Measurements from ENCODE around the gene PIAS1. TPM values are rescaled to one million over a fixed set of nuclear protein-coding genes. Genes with fewer than 3 reads are reported as not detected.

The PIAS1 gene
- total RNA-seq, 3 donors from 2014 or later (not counting 1 experiment from before 2014, with no cell fraction given) = 94.7 to 103 (median 99.2) TPM

DNA sequence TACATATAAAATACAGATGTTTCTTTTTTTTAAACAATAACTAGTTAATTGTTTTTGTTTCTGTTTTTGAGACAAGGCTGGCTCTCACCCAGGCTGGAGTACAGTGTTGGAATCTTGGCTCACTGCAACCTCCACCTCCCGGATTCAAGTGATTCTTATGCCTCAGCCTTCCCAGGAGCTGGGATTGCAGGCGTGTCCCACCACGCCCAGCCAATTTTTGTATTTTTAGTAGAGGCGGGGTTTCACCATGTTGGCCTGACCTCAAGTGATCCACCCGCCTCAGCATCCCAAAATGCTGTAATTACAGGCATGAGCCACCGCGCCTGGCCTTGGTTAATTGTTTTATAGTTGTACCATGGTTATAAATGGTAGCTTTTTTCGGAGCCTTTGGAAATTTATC, 72.3 kb downstream of the PIAS1 start:
- no peaks in the 10 kb centered on the region for H3K4me1 ChIP-seq (ENCODE audit: control insufficient read depth, insufficient read depth, low read length)
- H3K27ac ChIP-seq (ENCODE audit: low read length) = no peak overlapping the region
- 88% methylated on average over 8 of the region's 8 CpGs for WGBS (ENCODE audit: insufficient coverage)
- no peaks in the 10 kb centered on the region for H3K27me3 ChIP-seq (ENCODE audit: control insufficient read depth, insufficient read depth, low read length)
- H3K36me3 ChIP-seq (ENCODE audit: control insufficient read depth, insufficient read depth, low read length) = peaks cover 2% of the 10 kb centered on the region
- H3K4me3 Mint-ChIP-seq = no peak overlapping the region
- H3K9me3 ChIP-seq (ENCODE audit: control insufficient read depth, insufficient read depth, low read length) = no peaks in the 10 kb centered on the region
- ATAC-seq = no peak
- H3K27ac Mint-ChIP-seq = no peak overlapping the region
- H3K4me1 Mint-ChIP-seq = peaks cover 18 to 32% of the 10 kb centered on the region in 2 donors
- H3K27me3 Mint-ChIP-seq (ENCODE audit: low read depth in 2 of 2) = no peaks in the 10 kb centered on the region
- TF ChIP-seq, protein P1, sequence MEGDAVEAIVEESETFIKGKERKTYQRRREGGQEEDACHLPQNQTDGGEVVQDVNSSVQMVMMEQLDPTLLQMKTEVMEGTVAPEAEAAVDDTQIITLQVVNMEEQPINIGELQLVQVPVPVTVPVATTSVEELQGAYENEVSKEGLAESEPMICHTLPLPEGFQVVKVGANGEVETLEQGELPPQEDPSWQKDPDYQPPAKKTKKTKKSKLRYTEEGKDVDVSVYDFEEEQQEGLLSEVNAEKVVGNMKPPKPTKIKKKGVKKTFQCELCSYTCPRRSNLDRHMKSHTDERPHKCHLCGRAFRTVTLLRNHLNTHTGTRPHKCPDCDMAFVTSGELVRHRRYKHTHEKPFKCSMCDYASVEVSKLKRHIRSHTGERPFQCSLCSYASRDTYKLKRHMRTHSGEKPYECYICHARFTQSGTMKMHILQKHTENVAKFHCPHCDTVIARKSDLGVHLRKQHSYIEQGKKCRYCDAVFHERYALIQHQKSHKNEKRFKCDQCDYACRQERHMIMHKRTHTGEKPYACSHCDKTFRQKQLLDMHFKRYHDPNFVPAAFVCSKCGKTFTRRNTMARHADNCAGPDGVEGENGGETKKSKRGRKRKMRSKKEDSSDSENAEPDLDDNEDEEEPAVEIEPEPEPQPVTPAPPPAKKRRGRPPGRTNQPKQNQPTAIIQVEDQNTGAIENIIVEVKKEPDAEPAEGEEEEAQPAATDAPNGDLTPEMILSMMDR (IDR thresholded peaks at IDR 0.05) = no peak
- H3K4me3 ChIP-seq (ENCODE audit: low read length) = no peak overlapping the region
- peaks cover 0 to 1% of the 10 kb centered on the region in 2 donors for H3K9me3 Mint-ChIP-seq
- intact Hi-C loops (cut with micrococcal nuclease) = no loop called here
- no peaks in the 10 kb centered on the region for H3K36me3 Mint-ChIP-seq
- no peak for DNase-seq

DNA sequence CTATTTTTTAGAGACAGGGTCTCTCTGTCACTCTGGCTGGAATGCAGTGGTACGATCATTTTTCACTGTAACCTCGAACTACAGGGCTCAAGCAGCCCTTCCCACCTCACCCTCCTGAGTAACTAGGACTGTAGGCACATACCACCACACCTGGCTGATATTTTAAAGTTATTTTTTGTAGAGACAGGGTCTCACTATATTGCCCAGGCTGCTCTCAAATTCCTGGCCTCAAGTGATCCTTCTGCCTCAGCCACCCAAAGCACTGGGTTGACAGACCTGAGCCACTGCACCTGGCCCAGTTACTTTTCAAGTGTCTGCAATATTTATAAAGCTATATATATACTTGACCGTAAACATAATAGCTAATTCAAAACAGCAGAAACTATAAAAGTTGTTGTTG, 75.0 kb downstream of the PIAS1 start:
- Histone ChIP-seq H3K27ac (ENCODE audit: low read length) (no peak overlapping the region), H3K4me3 (ENCODE audit: low read length) (no peak overlapping the region), H3K27me3 (ENCODE audit: control insufficient read depth, insufficient read depth, low read length) (no peaks in the 10 kb centered on the region), H3K9me3 (ENCODE audit: control insufficient read depth, insufficient read depth, low read length) (no peaks in the 10 kb centered on the region), H3K36me3 (ENCODE audit: control insufficient read depth, insufficient read depth, low read length) (no peaks in the 10 kb centered on the region), H3K4me1 (ENCODE audit: control insufficient read depth, insufficient read depth, low read length) (no peaks in the 10 kb centered on the region)
- Mint-ChIP-seq H3K36me3 (no peaks in the 10 kb centered on the region), H3K9me3 (no peaks in the 10 kb centered on the region), H3K27me3 (ENCODE audit: low read depth in 2 of 2) (no peaks in the 10 kb centered on the region), H3K4me1 (peaks cover 23 to 33% of the 10 kb centered on the region in 2 donors), H3K4me3 (no peak overlapping the region), H3K27ac (no peak overlapping the region)
- no peak for ATAC-seq
- WGBS (ENCODE audit: insufficient coverage) = 100% methylated on average over 2 of the region's 3 CpGs
- no peak for DNase-seq
- TF ChIP-seq, protein P1 (IDR thresholded peaks at IDR 0.05) = no peak
- intact Hi-C loops (cut with micrococcal nuclease) = no loop called here

DNA sequence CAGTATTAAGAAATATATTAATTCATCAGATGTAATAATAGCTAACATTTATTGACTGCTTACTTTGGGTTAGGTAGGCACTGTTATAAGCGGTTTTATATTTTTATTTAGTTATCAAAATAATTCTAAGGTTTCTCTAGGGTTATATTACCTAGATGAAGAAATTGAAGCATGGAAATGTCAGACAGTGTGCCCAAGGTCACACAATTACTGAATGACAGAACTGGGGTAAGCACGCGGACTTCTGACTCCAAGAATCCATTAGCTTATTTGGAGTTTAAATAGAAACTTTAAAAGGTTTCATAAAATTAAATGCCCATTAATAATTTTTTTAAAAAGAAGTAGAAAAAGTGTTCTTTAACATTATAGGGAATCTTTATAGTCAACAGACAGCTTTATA, 76.7 kb downstream of the PIAS1 start:
- Histone ChIP-seq H3K27me3 (ENCODE audit: control insufficient read depth, insufficient read depth, low read length) (no peaks in the 10 kb centered on the region), H3K4me3 (ENCODE audit: low read length) (no peak overlapping the region), H3K4me1 (ENCODE audit: control insufficient read depth, insufficient read depth, low read length) (no peaks in the 10 kb centered on the region), H3K9me3 (ENCODE audit: control insufficient read depth, insufficient read depth, low read length) (no peaks in the 10 kb centered on the region), H3K27ac (ENCODE audit: low read length) (no peak overlapping the region), H3K36me3 (ENCODE audit: control insufficient read depth, insufficient read depth, low read length) (no peaks in the 10 kb centered on the region)
- intact Hi-C loops (cut with micrococcal nuclease) = no loop called here
- no peaks in the 10 kb centered on the region for H3K27me3 Mint-ChIP-seq (ENCODE audit: low read depth in 2 of 2)
- no CpG with 5 or more reads among the region's 3 CpGs for WGBS (ENCODE audit: insufficient coverage)
- H3K9me3 Mint-ChIP-seq = no peaks in the 10 kb centered on the region
- ATAC-seq (no peak), DNase-seq (no peak)
- TF ChIP-seq, protein P1 (IDR thresholded peaks at IDR 0.05) = no peak
- H3K36me3 Mint-ChIP-seq = no peaks in the 10 kb centered on the region
- no peak overlapping the region for H3K27ac Mint-ChIP-seq
- H3K4me1 Mint-ChIP-seq = peaks cover 11 to 19% of the 10 kb centered on the region in 2 donors
- no peak overlapping the region for H3K4me3 Mint-ChIP-seq

DNA sequence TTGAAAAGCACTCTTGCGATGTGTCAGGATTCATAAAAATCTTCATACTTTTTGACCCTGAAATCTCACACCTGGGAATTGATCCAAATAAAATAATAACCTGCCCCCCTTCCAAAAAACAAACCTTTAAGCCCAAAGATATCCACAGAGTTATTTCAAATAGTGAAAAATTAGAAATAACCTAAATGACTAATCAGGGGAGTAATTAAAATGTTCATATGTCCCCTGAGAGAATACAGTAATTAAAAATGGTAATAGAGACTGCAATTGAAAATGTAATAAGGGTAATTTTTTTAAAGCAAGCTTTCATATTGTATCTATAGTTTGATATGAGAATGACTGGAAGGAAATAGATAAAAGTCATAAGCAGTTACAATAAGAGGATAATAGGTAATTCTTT, 83.0 kb downstream of the PIAS1 start:
- Histone ChIP-seq H3K27ac (ENCODE audit: low read length) (no peak overlapping the region), H3K36me3 (ENCODE audit: control insufficient read depth, insufficient read depth, low read length) (peaks cover 2% of the 10 kb centered on the region), H3K4me1 (ENCODE audit: control insufficient read depth, insufficient read depth, low read length) (no peaks in the 10 kb centered on the region), H3K4me3 (ENCODE audit: low read length) (no peak overlapping the region), H3K27me3 (ENCODE audit: control insufficient read depth, insufficient read depth, low read length) (no peaks in the 10 kb centered on the region), H3K9me3 (ENCODE audit: control insufficient read depth, insufficient read depth, low read length) (no peaks in the 10 kb centered on the region)
- no peaks in the 10 kb centered on the region for H3K9me3 Mint-ChIP-seq
- no peak overlapping the region for H3K4me3 Mint-ChIP-seq
- WGBS (ENCODE audit: insufficient coverage) = 100% methylated on average over 1 of the region's 1 CpG
- DNase-seq (no peak), ATAC-seq (no peak)
- no peaks in the 10 kb centered on the region for H3K36me3 Mint-ChIP-seq
- no peaks in the 10 kb centered on the region for H3K27me3 Mint-ChIP-seq (ENCODE audit: low read depth in 2 of 2)
- H3K4me1 Mint-ChIP-seq = peaks cover 24 to 30% of the 10 kb centered on the region in 2 donors
- H3K27ac Mint-ChIP-seq = no peak overlapping the region
- intact Hi-C loops (cut with micrococcal nuclease) = no loop called here
- TF ChIP-seq, protein P1 (IDR thresholded peaks at IDR 0.05) = no peak
